Glutamatergic neuron (in vitro differentiated cells): ENCODE results near the gene NIP7. TPM values are rescaled to one million over a fixed set of nuclear protein-coding genes. Genes with fewer than 3 reads are reported as not detected.

ENCODE experiments used
- DNase-seq: peaks from one replicate; pipeline ENCODE4 v3.0.0; 2022
- H3K27ac Mint-ChIP-seq: one replicate; pipeline ENCODE4 v1.8.0; 2020; ENCODE audit warnings: mild to moderate bottlenecking, mixed read lengths, inconsistent platforms; ENCODE audit not compliant: unreplicated experiment
- H3K27me3 Mint-ChIP-seq: one replicate; pipeline ENCODE4 v1.8.0; 2020; ENCODE audit warnings: mild to moderate bottlenecking, moderate library complexity, mixed read lengths, inconsistent platforms; ENCODE audit not compliant: unreplicated experiment
- H3K36me3 Mint-ChIP-seq: one replicate; pipeline ENCODE4 v1.8.0; 2020; ENCODE audit warnings: mild to moderate bottlenecking, mixed read lengths, inconsistent platforms; ENCODE audit not compliant: unreplicated experiment
- H3K4me1 Mint-ChIP-seq: one replicate; pipeline ENCODE4 v1.8.0; 2020; ENCODE audit warnings: mild to moderate bottlenecking, low read depth, mixed read lengths, inconsistent platforms; ENCODE audit not compliant: unreplicated experiment
- H3K4me3 Mint-ChIP-seq: one replicate; pipeline ENCODE4 v1.8.0; 2020; ENCODE audit warnings: mild to moderate bottlenecking, mixed read lengths, inconsistent platforms; ENCODE audit not compliant: unreplicated experiment
- H3K9me3 Mint-ChIP-seq: one replicate; pipeline ENCODE4 v1.8.0; 2020; ENCODE audit warnings: mild to moderate bottlenecking, moderate library complexity, mixed read lengths, inconsistent platforms; ENCODE audit not compliant: unreplicated experiment
- total RNA-seq: library from RNA; stranded (reverse); fragmentation: NEBNext Ultra II Directional; extraction: Animal tissue kit (Norgen Biotek cat#: 25700); gene quantifications from one replicate; pipeline ENCODE4 v1.2.1, GENCODE V29; 2021; ENCODE audit not compliant: unreplicated experiment
- TF ChIP-seq, protein P1 (sequence below): fragments of 200-600 bp; sonication (generic); IDR thresholded peaks from one replicate; pipeline ENCODE4 v1.5.0; 2021; ENCODE audit not compliant: partially characterized antibody, unreplicated experiment

The NIP7 gene
- total RNA-seq, 1 donor from 2014 or later = 19.6 TPM

GRCh38 chr16:69330286-69331109, 9.1 kb upstream of the NIP7 start, which contains the start of gene PDF:
Gene PDF (minus strand): TSS chr16:69330588. CDS start chr16:69330570, 18 bp downstream.
- Mint-ChIP-seq H3K27ac (peak within 1 kb of the TSS; percentile 78), H3K9me3 (peaks cover 7% of the 10 kb centered on the region), H3K4me1 (peaks cover 9% of the 10 kb centered on the region), H3K27me3 (peaks cover 4% of the 10 kb centered on the region), H3K4me3 (peak within 1 kb of the TSS; percentile 88), H3K36me3 (peaks cover 4% of the 10 kb centered on the region)
- TF ChIP-seq, protein P1, sequence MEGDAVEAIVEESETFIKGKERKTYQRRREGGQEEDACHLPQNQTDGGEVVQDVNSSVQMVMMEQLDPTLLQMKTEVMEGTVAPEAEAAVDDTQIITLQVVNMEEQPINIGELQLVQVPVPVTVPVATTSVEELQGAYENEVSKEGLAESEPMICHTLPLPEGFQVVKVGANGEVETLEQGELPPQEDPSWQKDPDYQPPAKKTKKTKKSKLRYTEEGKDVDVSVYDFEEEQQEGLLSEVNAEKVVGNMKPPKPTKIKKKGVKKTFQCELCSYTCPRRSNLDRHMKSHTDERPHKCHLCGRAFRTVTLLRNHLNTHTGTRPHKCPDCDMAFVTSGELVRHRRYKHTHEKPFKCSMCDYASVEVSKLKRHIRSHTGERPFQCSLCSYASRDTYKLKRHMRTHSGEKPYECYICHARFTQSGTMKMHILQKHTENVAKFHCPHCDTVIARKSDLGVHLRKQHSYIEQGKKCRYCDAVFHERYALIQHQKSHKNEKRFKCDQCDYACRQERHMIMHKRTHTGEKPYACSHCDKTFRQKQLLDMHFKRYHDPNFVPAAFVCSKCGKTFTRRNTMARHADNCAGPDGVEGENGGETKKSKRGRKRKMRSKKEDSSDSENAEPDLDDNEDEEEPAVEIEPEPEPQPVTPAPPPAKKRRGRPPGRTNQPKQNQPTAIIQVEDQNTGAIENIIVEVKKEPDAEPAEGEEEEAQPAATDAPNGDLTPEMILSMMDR = no peak
- DNase-seq = peak; percentile 92

- Mint-ChIP-seq H3K9me3 (peaks cover 5% of the 10 kb centered on the region), H3K4me1 (no peaks in the 10 kb centered on the region), H3K27me3 (peaks cover 1% of the 10 kb centered on the region), H3K27ac (no peak overlapping the region), H3K36me3 (peaks cover 4% of the 10 kb centered on the region), H3K4me3 (no peak overlapping the region)
- DNase-seq = no peak
- TF ChIP-seq, protein P1 = no peak
Measured at GRCh38 chr16:69334696-69335095, 4.9 kb upstream of the NIP7 start.

- peak overlapping the region; percentile 92 for H3K27ac Mint-ChIP-seq
- no peak for DNase-seq
- H3K27me3 Mint-ChIP-seq = peaks cover 1% of the 10 kb centered on the region
- TF ChIP-seq, protein P1 = no peak
- H3K4me1 Mint-ChIP-seq = peaks cover 5% of the 10 kb centered on the region
- H3K36me3 Mint-ChIP-seq = no peaks in the 10 kb centered on the region
- H3K4me3 Mint-ChIP-seq = peak overlapping the region; percentile 84
- peaks cover 4% of the 10 kb centered on the region for H3K9me3 Mint-ChIP-seq
Measured at GRCh38 chr16:69338557-69339288, 849 bp upstream of the NIP7 start.

GRCh38 chr16:69340095-69340644, 598 bp downstream of the NIP7 start:
- Mint-ChIP-seq H3K27ac (peak overlapping the region; percentile 95), H3K27me3 (peaks cover 3% of the 10 kb centered on the region), H3K4me3 (peak overlapping the region; percentile 100), H3K4me1 (peaks cover 5% of the 10 kb centered on the region), H3K36me3 (no peaks in the 10 kb centered on the region), H3K9me3 (peaks cover 4% of the 10 kb centered on the region)
- TF ChIP-seq, protein P1 = no peak
- DNase-seq = no peak
